ENCODE measurements around the gene ADAMTS12. TPM values are rescaled to one million over a fixed set of nuclear protein-coding genes. Genes with fewer than 3 reads are reported as not detected.

The ADAMTS12 gene
- polyA plus RNA-seq, 3 donors, result not detected

DNA sequence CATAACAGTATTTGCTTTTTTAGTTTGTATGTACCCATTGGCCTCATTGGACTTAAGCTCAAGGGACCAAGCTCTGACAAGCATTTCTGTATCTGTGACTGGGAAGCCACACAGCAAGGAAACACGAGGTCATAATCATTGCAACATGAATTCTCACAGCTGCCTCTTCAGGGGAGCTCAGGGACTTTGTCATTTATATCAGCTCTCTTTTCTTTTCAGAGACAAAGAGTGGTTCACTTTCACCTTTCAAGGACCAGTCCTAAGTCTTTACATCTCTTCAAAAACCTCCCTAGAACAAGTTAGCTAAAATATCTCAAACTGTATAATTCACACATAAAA, 58.6 kb downstream of the ADAMTS12 start:
- Histone ChIP-seq H2AFZ (ENCODE audit: insufficient read depth, low read depth, low read length, poor library complexity, severe bottlenecking) (no peak overlapping the region), H3K27me3 (ENCODE audit: control insufficient read depth in 2 of 2, insufficient read depth in 2 of 2, low read length in 2 of 2) (no peaks in the 10 kb centered on the region), H3K36me3 (replicated peaks in 1 of 2; ENCODE audit: control insufficient read depth in 1 of 2, insufficient read depth in 2 of 2, low read length in 2 of 2) (no peaks in the 10 kb centered on the region), H3K4me2 (replicated peaks; ENCODE audit: extremely low read depth, low read length, poor library complexity, severe bottlenecking) (no peak overlapping the region), H3K27ac (ENCODE audit: low read depth in 1 of 2, low read length in 2 of 2) (no peak overlapping the region), H3K4me1 (ENCODE audit: control insufficient read depth in 1 of 2, insufficient read depth in 2 of 2, low read length in 2 of 2) (no peaks in the 10 kb centered on the region), H3K9ac (ENCODE audit: insufficient read depth, low read length, poor library complexity, severe bottlenecking) (no peak overlapping the region), H4K20me1 (ENCODE audit: insufficient read depth, low read length) (no peaks in the 10 kb centered on the region), H3K9me3 (replicated peaks in 1 of 2; ENCODE audit: control insufficient read depth in 1 of 2, insufficient read depth in 1 of 2, low read length in 2 of 2) (no peaks in the 10 kb centered on the region), H3K4me3 (replicated peaks in 1 of 3; ENCODE audit: low read depth in 2 of 3, low read length in 3 of 3) (no peak overlapping the region), H3K79me2 (ENCODE audit: insufficient read depth, low read length) (no peaks in the 10 kb centered on the region)
- Mint-ChIP-seq H3K4me3 (no peak overlapping the region), H3K27ac (no peak overlapping the region), H3K36me3 (no peaks in the 10 kb centered on the region), H3K9me3 (peaks cover 0 to 6% (median 0%) of the 10 kb centered on the region in 7 donors), H3K27me3 (ENCODE audit: low read depth in 3 of 3) (peaks cover 1 to 2% (median 2%) of the 10 kb centered on the region in 3 donors), H3K4me1 (no peaks in the 10 kb centered on the region)
- intact Hi-C loops (cut with micrococcal nuclease), result no loop called here
- WGBS (ENCODE audit: insufficient coverage), result 70% methylated on average over 1 of the region's 1 CpG
- DNase-seq, result no peak
- no peak for TF ChIP-seq CTCF (IDR thresholded peaks at IDR 0.05)

DNA sequence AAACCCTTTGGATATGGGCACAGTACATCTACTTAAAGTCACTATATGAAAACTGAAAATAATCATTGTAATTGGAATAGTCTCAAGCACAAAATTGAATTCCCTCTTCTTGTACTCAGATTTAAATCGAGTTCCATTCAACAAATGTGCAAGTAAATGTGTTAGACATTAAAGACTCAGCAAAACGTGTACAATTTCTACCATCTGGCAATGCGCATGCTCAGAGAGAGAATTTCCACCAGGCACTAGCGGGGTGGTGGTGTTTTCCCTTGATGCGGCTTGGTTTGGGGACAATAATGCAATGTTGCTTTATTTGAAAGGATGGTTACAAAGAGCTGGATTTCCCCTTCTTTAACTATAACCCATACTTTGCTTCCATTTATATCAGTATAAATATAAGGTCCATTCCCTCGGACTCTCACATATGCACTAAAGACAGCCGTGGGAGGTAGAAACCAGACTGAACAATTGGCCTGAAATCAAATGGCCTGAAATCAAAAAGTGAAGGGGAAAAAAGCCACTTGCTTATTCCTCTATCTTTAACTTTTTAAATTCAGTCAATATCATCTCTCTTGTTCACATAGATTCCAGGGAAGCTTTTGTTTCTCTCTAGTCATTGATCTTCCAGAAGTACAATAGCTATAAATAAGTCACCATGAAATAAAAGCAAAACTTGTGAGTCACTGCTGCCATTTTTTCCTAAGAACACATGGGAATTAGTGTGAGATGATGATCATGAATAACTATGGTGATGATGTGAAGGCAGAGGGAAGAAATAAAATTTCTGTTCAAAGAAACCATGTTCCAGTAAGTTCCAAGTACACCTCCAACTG, 59.2 kb downstream of the ADAMTS12 start:
- H4K20me1 ChIP-seq (ENCODE audit: insufficient read depth, low read length), result no peaks in the 10 kb centered on the region
- no peak overlapping the region for H3K9ac ChIP-seq (ENCODE audit: insufficient read depth, low read length, poor library complexity, severe bottlenecking)
- WGBS (ENCODE audit: insufficient coverage), result 83% methylated on average over 1 of the region's 7 CpGs
- no peaks in the 10 kb centered on the region for H3K9me3 ChIP-seq (replicated peaks in 1 of 2; ENCODE audit: control insufficient read depth in 1 of 2, insufficient read depth in 1 of 2, low read length in 2 of 2)
- H3K4me3 ChIP-seq (replicated peaks in 1 of 3; ENCODE audit: low read depth in 2 of 3, low read length in 3 of 3), result no peak overlapping the region
- no peaks in the 10 kb centered on the region for H3K36me3 Mint-ChIP-seq
- H3K4me3 Mint-ChIP-seq, result no peak overlapping the region
- no peak overlapping the region for H2AFZ ChIP-seq (ENCODE audit: insufficient read depth, low read depth, low read length, poor library complexity, severe bottlenecking)
- H3K27me3 ChIP-seq (ENCODE audit: control insufficient read depth in 2 of 2, insufficient read depth in 2 of 2, low read length in 2 of 2), result no peaks in the 10 kb centered on the region
- H3K4me2 ChIP-seq (replicated peaks; ENCODE audit: extremely low read depth, low read length, poor library complexity, severe bottlenecking), result no peak overlapping the region
- no peaks in the 10 kb centered on the region for H3K4me1 Mint-ChIP-seq
- H3K9me3 Mint-ChIP-seq, result peaks cover 0 to 6% (median 0%) of the 10 kb centered on the region in 7 donors
- intact Hi-C loops (cut with micrococcal nuclease), result no loop called here
- H3K27ac ChIP-seq (ENCODE audit: low read depth in 1 of 2, low read length in 2 of 2), result no peak overlapping the region
- TF ChIP-seq CTCF (IDR thresholded peaks at IDR 0.05), result no peak
- H3K27me3 Mint-ChIP-seq (ENCODE audit: low read depth in 3 of 3), result peaks cover 1 to 2% (median 2%) of the 10 kb centered on the region in 3 donors
- DNase-seq, result no peak
- no peaks in the 10 kb centered on the region for H3K79me2 ChIP-seq (ENCODE audit: insufficient read depth, low read length)
- no peaks in the 10 kb centered on the region for H3K36me3 ChIP-seq (replicated peaks in 1 of 2; ENCODE audit: control insufficient read depth in 1 of 2, insufficient read depth in 2 of 2, low read length in 2 of 2)
- H3K4me1 ChIP-seq (ENCODE audit: control insufficient read depth in 1 of 2, insufficient read depth in 2 of 2, low read length in 2 of 2), result no peaks in the 10 kb centered on the region
- H3K27ac Mint-ChIP-seq, result no peak overlapping the region

Measured in CD14-positive monocyte (primary cell).